GM18909 (cell line): ENCODE data around the gene ERN1.

Experiments used
- ATAC-seq: cut with Tn5 transposase; IDR thresholded peaks from one replicate; pipeline ENCODE4 v1.9.1; 2021; ENCODE audit warnings: mild to moderate bottlenecking; ENCODE audit not compliant: unreplicated experiment, poor library complexity

The ERN1 gene

GRCh38 chr17:64115822-64116534 is 14.0 kb downstream of the ERN1 start:
- no peak for ATAC-seq

GRCh38 chr17:64115043-64115698 is 14.8 kb downstream of the ERN1 start:
- ATAC-seq, result no peak

GRCh38 chr17:64113006-64113405 is 16.9 kb downstream of the ERN1 start:
- no peak for ATAC-seq

GRCh38 chr17:64111831-64112230 is 18.1 kb downstream of the ERN1 start:
- no peak for ATAC-seq

GRCh38 chr17:64110379-64111152 is 19.4 kb downstream of the ERN1 start:
- ATAC-seq, result no peak

- no peak for ATAC-seq
These were observed 20.5 kb downstream of the ERN1 start for GRCh38 chr17:64109400-64109799.

GRCh38 chr17:64107500-64108236 is 22.3 kb downstream of the ERN1 start:
- ATAC-seq, result no peak

- no peak for ATAC-seq
These were observed 23.0 kb downstream of the ERN1 start for GRCh38 chr17:64106918-64107317.

GRCh38 chr17:64103391-64104364 is 26.3 kb downstream of the ERN1 start:
- ATAC-seq, result no peak

- ATAC-seq, result no peak
These were observed 27.1 kb downstream of the ERN1 start for GRCh38 chr17:64102627-64103390.

- no peak for ATAC-seq
These were observed 30.4 kb downstream of the ERN1 start for GRCh38 chr17:64099543-64099942.

- ATAC-seq, result no peak
These were observed 32.6 kb downstream of the ERN1 start for GRCh38 chr17:64097196-64097936.

GRCh38 chr17:64096037-64096436 is 33.9 kb downstream of the ERN1 start:
- no peak for ATAC-seq

GRCh38 chr17:64095144-64095882 is 34.6 kb downstream of the ERN1 start:
- ATAC-seq, result no peak

- ATAC-seq, result no peak
These were observed 35.5 kb downstream of the ERN1 start for GRCh38 chr17:64094412-64094811.

GRCh38 chr17:64092952-64093451 is 36.9 kb downstream of the ERN1 start:
- no peak for ATAC-seq

GRCh38 chr17:64092113-64092512 is 37.8 kb downstream of the ERN1 start:
- ATAC-seq, result no peak
